Measurements from ENCODE around the gene CD244.

DNA sequence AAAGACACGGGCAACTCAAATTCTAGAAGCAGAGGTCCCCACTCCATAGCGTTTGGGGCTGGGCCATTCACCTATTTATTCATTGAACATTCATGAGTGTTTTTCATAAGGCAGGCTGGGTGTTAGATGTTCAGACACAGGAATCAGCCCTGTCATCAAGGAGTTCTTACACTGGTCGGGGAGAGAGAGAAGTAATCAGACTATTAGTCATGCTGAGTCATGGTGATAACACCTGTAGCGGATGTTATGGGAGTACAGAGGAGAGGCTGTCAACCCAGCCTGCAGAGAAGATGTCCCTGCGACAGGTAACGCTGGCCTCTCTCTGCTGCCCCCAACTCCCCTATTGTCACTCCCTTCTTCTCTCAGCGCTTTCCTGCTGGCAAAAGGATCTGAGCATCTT lies 49.5 kb downstream of the CD244 start:
- TF ChIP-seq, protein P1, sequence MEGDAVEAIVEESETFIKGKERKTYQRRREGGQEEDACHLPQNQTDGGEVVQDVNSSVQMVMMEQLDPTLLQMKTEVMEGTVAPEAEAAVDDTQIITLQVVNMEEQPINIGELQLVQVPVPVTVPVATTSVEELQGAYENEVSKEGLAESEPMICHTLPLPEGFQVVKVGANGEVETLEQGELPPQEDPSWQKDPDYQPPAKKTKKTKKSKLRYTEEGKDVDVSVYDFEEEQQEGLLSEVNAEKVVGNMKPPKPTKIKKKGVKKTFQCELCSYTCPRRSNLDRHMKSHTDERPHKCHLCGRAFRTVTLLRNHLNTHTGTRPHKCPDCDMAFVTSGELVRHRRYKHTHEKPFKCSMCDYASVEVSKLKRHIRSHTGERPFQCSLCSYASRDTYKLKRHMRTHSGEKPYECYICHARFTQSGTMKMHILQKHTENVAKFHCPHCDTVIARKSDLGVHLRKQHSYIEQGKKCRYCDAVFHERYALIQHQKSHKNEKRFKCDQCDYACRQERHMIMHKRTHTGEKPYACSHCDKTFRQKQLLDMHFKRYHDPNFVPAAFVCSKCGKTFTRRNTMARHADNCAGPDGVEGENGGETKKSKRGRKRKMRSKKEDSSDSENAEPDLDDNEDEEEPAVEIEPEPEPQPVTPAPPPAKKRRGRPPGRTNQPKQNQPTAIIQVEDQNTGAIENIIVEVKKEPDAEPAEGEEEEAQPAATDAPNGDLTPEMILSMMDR (IDR thresholded peaks at IDR 0.05; ENCODE audit: low read depth, low read length): no peak
- TF ChIP-seq EZH2phosphoT487 (IDR thresholded peaks at IDR 0.05; ENCODE audit: low read depth): no peak

Data from OCI-LY3 (cell line).